ENCODE data around the gene DRC7.

Gene DRC7

DNA sequence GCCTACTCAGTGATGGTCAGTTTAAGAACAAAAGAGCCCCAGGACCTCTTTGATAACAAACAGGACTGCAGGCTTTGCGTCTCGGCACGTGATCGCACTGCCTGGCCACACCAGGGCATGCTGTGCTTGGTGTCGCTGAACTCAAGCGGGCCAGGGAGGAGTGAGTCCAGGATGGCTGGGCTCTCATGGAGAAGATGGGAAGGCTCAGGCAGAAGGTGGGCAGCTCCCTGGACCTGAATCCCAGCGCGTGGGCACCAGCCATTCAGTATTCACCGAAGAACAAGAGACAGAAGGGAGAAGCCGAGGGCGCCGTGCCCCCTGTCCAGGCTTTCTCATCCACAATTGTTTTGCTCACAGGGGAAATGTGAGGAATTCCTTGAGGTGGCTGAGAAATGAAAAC is 52.9 kb downstream of the DRC7 start:
- no peak for DNase-seq (ENCODE audit: low spot score)
- TF ChIP-seq, protein P1, sequence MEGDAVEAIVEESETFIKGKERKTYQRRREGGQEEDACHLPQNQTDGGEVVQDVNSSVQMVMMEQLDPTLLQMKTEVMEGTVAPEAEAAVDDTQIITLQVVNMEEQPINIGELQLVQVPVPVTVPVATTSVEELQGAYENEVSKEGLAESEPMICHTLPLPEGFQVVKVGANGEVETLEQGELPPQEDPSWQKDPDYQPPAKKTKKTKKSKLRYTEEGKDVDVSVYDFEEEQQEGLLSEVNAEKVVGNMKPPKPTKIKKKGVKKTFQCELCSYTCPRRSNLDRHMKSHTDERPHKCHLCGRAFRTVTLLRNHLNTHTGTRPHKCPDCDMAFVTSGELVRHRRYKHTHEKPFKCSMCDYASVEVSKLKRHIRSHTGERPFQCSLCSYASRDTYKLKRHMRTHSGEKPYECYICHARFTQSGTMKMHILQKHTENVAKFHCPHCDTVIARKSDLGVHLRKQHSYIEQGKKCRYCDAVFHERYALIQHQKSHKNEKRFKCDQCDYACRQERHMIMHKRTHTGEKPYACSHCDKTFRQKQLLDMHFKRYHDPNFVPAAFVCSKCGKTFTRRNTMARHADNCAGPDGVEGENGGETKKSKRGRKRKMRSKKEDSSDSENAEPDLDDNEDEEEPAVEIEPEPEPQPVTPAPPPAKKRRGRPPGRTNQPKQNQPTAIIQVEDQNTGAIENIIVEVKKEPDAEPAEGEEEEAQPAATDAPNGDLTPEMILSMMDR (IDR thresholded peaks at IDR 0.05; ENCODE audit: extremely low read depth, missing control alignments) = no peak

DNA sequence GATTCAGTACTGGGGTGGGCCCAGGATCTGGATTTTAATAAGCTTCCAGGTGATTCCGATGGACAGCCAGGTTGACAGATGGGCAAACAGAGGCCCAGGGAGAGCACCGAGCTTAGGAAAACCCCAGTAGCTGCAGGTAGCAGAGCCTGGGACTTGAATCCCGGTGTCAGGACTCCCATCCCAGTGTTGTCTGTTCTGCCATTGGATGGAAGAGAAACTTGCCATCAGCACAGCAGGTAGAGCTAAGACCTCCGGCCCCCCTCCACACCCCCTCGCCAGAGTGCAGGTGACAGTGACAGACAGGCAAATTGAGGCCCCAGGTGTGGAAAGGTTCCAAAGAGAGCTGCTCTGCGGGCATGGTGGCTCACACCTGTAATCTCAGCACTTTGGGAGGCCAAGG is 53.4 kb downstream of the DRC7 start:
- TF ChIP-seq, protein P1 (IDR thresholded peaks at IDR 0.05; ENCODE audit: extremely low read depth, missing control alignments) = no peak
- DNase-seq (ENCODE audit: low spot score) = no peak

DNA sequence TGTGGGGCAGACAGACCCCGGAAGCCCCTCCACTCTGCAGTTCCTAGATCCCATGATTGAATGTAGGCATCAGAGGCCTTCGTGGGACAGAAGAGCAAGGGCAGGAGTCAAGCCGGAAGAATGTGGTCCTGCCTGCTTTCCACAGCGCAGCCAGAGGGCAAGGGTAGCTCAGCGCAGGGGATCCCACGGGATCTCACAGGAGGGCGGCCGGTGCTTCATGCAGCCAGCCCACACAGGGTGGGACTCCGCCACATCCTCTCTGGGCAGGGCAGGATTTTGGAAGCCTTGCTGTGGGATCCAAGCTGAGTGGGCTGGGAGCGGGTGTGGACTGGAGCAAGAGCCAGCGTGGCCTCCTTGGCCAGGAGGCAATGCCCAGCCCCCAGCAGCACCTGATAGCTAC is 54.0 kb downstream of the DRC7 start:
- TF ChIP-seq, protein P1 (IDR thresholded peaks at IDR 0.05; ENCODE audit: extremely low read depth, missing control alignments) = no peak
- DNase-seq (ENCODE audit: low spot score) = no peak

DNA sequence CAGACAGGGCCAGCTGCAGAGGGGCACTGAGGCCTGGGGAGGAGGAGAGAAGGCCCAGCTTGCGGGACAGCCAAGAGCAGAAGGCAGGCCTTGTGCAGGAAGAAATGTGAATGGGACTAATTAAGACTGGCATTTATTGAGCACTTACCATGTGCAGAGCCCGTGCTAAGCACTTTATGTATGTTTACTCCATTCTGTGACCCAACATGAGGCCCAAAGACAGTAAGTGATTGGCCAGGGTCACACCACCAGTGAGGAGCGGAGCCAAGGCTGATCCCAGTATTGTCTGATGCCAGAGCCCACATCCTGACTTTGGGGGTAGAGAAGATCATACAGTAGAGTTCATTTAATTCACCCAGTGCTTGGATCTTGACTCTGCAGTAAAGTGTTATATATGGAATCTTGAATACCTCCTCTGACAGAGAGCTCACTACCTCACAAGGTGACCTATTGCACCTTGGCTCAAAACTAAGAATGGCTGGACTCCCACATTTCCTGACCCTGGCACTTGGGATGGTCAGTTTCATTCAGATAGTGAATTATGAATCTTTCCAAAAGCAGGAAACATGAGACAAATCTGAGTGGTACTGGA is 54.6 kb downstream of the DRC7 start:
- TF ChIP-seq, protein P1 (IDR thresholded peaks at IDR 0.05; ENCODE audit: extremely low read depth, missing control alignments) = no peak
- DNase-seq (ENCODE audit: low spot score) = no peak

DNA sequence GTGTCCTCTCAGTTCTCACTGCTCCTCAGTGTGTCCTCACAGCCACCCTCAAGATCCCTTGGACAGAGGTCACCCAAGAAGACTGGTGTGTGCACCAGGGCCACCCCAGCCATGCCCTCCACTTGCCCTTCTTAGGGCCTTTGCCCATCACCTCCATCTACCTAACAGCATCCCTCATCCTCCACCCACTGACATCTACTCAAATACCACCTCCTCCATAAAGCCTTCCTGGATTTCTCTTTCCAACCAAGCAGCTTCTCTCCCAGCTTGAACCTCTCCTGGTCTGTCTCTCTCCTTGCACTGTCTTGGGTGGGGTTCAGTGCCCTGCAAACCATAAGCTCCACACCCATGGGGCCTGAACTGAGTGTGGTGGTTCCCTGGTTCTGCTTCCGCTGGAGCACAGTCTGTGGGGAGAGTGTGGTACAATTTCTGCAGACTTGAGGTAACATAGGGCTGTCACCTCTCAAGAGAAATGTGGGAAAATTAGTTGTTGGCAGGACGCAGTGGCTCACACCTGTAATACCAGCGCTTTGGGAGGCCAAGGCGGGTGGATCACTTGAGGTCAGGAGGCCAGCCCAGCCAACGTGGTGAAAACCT is 55.3 kb downstream of the DRC7 start:
- TF ChIP-seq, protein P1 (IDR thresholded peaks at IDR 0.05; ENCODE audit: extremely low read depth, missing control alignments) = no peak
- no peak for DNase-seq (ENCODE audit: low spot score)

DNA sequence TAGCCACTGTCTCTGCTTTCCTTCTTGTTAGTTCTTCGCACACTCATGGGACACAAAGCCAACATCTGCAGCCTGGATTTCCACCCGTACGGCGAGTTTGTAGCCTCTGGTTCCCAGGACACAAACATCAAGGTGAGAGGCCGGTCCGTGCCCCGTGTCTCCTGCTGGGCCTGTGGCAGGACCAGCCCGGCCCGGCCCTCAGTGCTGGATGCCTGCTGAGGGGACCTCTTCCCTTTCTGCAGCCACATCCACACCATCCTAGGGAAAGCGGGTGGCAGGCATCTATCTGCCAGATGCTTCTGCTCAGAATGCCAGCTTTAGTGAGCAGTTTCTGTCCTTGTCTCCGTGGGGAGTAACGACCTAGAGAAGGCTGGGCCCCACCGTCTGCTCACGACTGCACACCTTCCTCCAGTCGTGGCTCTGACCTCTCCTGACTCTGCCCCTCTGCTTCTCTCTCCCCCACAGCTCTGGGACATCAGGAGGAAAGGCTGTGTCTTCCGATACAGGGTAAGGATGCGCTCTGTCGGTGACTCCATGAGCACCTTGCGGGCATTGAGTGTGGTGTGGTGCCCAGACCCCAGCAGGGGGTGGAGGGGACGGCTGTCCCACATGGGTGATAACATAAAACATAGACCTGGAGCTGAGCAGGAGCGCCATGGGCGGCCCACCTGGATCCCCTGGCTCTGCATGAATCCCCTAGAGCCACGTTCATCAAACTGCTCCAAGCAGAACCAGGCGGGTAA is 56.4 kb downstream of the DRC7 start:
- TF ChIP-seq, protein P1 (IDR thresholded peaks at IDR 0.05; ENCODE audit: extremely low read depth, missing control alignments) = no peak
- DNase-seq (ENCODE audit: low spot score) = no peak

DNA sequence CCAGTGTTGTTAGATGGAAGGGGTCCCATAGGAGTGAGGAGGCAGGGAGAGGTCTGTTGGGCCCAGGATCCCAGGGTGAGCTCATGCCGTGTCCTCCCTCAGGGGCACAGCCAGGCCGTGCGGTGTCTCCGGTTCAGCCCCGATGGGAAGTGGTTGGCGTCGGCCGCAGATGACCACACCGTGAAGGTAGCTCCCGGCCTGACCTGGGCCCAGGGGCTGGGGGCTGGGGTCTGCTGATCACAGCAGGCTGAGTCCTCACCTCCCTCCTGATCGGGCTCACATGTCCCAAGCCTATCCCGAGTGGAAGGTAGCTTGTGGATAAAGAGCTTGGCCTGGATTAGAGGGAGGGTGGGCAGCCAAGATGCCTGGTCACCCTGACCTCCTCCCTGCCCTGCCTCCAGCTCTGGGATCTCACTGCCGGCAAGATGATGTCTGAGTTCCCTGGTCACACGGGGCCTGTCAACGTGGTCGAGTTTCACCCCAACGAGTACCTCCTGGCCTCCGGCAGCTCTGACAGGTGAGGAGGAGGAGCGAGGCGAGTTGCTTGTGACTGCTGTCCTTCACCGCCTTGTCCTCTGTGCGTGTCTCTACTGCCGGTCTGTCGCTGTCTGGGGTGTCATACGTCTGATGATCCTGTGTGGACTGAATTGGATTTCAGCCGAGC is 57.1 kb downstream of the DRC7 start:
- TF ChIP-seq, protein P1 (IDR thresholded peaks at IDR 0.05; ENCODE audit: extremely low read depth, missing control alignments) = no peak
- no peak for DNase-seq (ENCODE audit: low spot score)
